ENCODE measurements around the gene EMCN. TPM values are rescaled to one million over a fixed set of nuclear protein-coding genes. Genes with fewer than 3 reads are reported as not detected.
A peak's percentile ranks its signal among the peaks of the same experiment; 100 is the strongest.

Gene EMCN
- total and polyA plus RNA-seq, 2 donors from 2014 or later, result 48.1 to 140 TPM

DNA sequence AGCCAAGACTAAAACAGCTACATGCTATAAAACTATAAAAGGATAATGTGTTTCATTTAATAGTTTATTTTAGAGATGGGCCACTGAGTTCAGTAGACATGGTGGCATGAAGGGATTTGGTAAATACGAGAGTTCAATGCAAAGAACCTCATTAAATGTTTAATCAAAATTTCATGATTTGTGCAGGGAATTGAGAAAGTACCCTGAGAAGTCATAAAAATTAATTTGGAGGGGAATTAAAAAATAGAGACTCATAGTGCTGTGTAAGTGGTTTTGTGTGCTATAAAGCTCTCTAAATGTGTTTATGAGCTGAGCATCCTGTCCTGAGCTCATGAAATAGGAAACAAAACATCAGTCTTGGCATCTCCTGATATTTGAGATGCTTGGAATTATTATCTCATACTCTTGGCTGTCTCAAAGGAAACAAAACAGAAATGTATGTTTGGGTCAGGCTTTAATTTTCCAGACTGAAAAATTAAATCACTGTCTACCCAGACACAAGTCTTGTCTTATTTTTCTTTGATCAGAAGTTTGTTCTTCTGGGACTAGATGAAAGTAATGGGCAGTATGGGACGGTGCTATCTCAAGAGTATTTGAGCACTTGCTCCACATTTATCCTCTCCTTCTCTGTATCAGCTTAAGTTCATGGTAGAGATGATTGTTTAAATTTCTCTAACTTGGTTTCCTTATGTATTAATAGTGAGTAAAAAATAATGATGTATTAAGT lies 38.0 kb upstream of the EMCN start:
- no peaks in the 10 kb centered on the region for H3K9me3 ChIP-seq (ENCODE audit: control insufficient read depth in 2 of 3, insufficient read depth in 1 of 3, low read length in 3 of 3)
- no peaks in the 10 kb centered on the region for H3K36me3 ChIP-seq (ENCODE audit: control insufficient read depth in 2 of 3, insufficient read depth in 3 of 3, low read length in 3 of 3)
- no peaks in the 10 kb centered on the region for H3K4me1 ChIP-seq (ENCODE audit: control insufficient read depth in 2 of 3, insufficient read depth in 2 of 3, low read depth in 1 of 3, low read length in 3 of 3)
- no peak overlapping the region for H3K4me3 ChIP-seq (ENCODE audit: low read length in 3 of 3)
- intact Hi-C loops (cut with DNase I), result no loop called here
- peak in 1 of 5 donors; percentile 44 for DNase-seq
- H3K9ac ChIP-seq (ENCODE audit: low read length in 3 of 3), result no peak overlapping the region
- FAIRE-seq, result peak; percentile 30
- no peaks in the 10 kb centered on the region for H3K27me3 ChIP-seq (ENCODE audit: control insufficient read depth, insufficient read depth, low read length)
- no peak overlapping the region for H3K27ac ChIP-seq (ENCODE audit: low read depth in 2 of 2, low read length in 2 of 2)
- TF ChIP-seq, protein P1, sequence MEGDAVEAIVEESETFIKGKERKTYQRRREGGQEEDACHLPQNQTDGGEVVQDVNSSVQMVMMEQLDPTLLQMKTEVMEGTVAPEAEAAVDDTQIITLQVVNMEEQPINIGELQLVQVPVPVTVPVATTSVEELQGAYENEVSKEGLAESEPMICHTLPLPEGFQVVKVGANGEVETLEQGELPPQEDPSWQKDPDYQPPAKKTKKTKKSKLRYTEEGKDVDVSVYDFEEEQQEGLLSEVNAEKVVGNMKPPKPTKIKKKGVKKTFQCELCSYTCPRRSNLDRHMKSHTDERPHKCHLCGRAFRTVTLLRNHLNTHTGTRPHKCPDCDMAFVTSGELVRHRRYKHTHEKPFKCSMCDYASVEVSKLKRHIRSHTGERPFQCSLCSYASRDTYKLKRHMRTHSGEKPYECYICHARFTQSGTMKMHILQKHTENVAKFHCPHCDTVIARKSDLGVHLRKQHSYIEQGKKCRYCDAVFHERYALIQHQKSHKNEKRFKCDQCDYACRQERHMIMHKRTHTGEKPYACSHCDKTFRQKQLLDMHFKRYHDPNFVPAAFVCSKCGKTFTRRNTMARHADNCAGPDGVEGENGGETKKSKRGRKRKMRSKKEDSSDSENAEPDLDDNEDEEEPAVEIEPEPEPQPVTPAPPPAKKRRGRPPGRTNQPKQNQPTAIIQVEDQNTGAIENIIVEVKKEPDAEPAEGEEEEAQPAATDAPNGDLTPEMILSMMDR (IDR thresholded peaks at IDR 0.05; ENCODE audit: borderline replicate concordance, extremely low read depth, insufficient read depth), result no peak

- no peak overlapping the region for H3K4me3 ChIP-seq (ENCODE audit: low read length in 3 of 3)
- intact Hi-C loops (cut with DNase I), result no loop called here
- no peak overlapping the region for H3K27ac ChIP-seq (ENCODE audit: low read depth in 2 of 2, low read length in 2 of 2)
- FAIRE-seq, result no peak
- no peaks in the 10 kb centered on the region for H3K27me3 ChIP-seq (ENCODE audit: control insufficient read depth, insufficient read depth, low read length)
- TF ChIP-seq, protein P1 (IDR thresholded peaks at IDR 0.05; ENCODE audit: borderline replicate concordance, extremely low read depth, insufficient read depth), result no peak
- no peak for DNase-seq
- H3K4me1 ChIP-seq (ENCODE audit: control insufficient read depth in 2 of 3, insufficient read depth in 2 of 3, low read depth in 1 of 3, low read length in 3 of 3), result no peaks in the 10 kb centered on the region
- no peaks in the 10 kb centered on the region for H3K9me3 ChIP-seq (ENCODE audit: control insufficient read depth in 2 of 3, insufficient read depth in 1 of 3, low read length in 3 of 3)
- no peaks in the 10 kb centered on the region for H3K36me3 ChIP-seq (ENCODE audit: control insufficient read depth in 2 of 3, insufficient read depth in 3 of 3, low read length in 3 of 3)
- H3K9ac ChIP-seq (ENCODE audit: low read length in 3 of 3), result no peak overlapping the region
Observed at GRCh38 chr4:100548200-100548560, 30.4 kb upstream of the EMCN start.

DNA sequence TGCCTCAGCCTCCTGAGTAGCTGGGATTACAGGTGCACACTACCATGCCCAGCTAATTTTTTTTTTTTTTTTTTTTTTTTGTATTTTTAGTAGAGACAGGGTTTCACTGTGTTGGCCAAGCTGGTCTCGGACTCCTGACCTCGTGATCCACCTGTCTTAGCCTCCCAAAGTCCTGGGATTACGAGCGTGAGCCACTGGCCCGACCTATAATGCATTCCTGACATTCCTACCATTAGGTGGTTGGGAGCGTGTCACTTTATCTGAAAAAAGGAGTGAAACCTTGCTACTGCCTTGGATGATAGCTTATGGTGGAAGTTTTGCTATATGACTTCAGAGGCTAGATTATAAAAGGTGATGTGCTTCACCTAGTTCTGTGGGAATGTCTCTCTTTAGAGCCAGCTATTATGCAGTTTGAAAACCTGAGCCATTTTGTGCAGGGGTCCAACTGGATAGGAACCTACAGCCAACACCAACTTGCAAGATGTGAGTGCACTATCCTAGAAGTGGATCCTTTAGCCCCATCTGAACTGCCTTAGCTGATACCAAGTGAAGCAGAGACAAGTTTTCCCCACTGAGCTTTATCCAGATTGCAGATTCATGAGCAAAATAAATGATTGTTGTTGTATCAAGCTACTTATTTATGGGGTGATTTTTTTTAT lies 29.8 kb upstream of the EMCN start:
- H3K9me3 ChIP-seq (ENCODE audit: control insufficient read depth in 2 of 3, insufficient read depth in 1 of 3, low read length in 3 of 3), result no peaks in the 10 kb centered on the region
- no peak overlapping the region for H3K4me3 ChIP-seq (ENCODE audit: low read length in 3 of 3)
- no peak overlapping the region for H3K27ac ChIP-seq (ENCODE audit: low read depth in 2 of 2, low read length in 2 of 2)
- DNase-seq, result no peak
- H3K9ac ChIP-seq (ENCODE audit: low read length in 3 of 3), result no peak overlapping the region
- H3K4me1 ChIP-seq (ENCODE audit: control insufficient read depth in 2 of 3, insufficient read depth in 2 of 3, low read depth in 1 of 3, low read length in 3 of 3), result no peaks in the 10 kb centered on the region
- no peaks in the 10 kb centered on the region for H3K27me3 ChIP-seq (ENCODE audit: control insufficient read depth, insufficient read depth, low read length)
- no peaks in the 10 kb centered on the region for H3K36me3 ChIP-seq (ENCODE audit: control insufficient read depth in 2 of 3, insufficient read depth in 3 of 3, low read length in 3 of 3)
- FAIRE-seq, result no peak
- intact Hi-C loops (cut with DNase I), result no loop called here
- TF ChIP-seq, protein P1 (IDR thresholded peaks at IDR 0.05; ENCODE audit: borderline replicate concordance, extremely low read depth, insufficient read depth), result no peak

All from kidney (tissue), 14 donors.